OCI-LY7 (cell line): ENCODE measurements around the gene HTR7. TPM values are rescaled to one million over a fixed set of nuclear protein-coding genes. Genes with fewer than 3 reads are reported as not detected.

Source experiments
- BruUV-seq: library from RNA; stranded (reverse); fragments of 400-500 nt; replicated peaks from 2 replicates; lab custom pipeline; 2021; lab: Mats Ljungman, UMichigan
- CTCF ChIA-PET: fragments of 300-600 bp; sonication (Branson Sonifier 250); formaldehyde crosslinking; loops from one replicate; lab custom pipeline; 2022; ENCODE audit warnings: antibody characterized with exemption; ENCODE audit not compliant: unreplicated experiment; lab: Charles Lee
- POLR2A ChIA-PET: fragments of 300-600 bp; sonication (Branson Sonifier 250); formaldehyde crosslinking; loops from one replicate; lab custom pipeline; 2022; ENCODE audit warnings: antibody characterized with exemption; lab: Charles Lee
- DNase-seq: peaks from one replicate; pipeline ENCODE4 v3.0.0-alpha.2; 2015; ENCODE audit warnings: low spot score
- H2AFZ ChIP-seq: fragments of 200-600 bp; sonication (generic), shearing (Covaris generic); 2 replicates; pipeline ENCODE4 v1.6.1; 2014; ENCODE audit warnings: mild to moderate bottlenecking, antibody characterized with exemption, low read length, moderate library complexity
- H3K27ac ChIP-seq: fragments of 200-600 bp; sonication (generic); 2 replicates; pipeline ENCODE4 v1.5.1; 2014; ENCODE audit warnings: mixed run types, low read depth, mild to moderate bottlenecking, moderate library complexity, low read length, inconsistent platforms; ENCODE audit not compliant: poor library complexity, severe bottlenecking
- H3K36me3 ChIP-seq: fragments of 200-600 bp; sonication (generic); 2 replicates; pipeline ENCODE4 v1.6.1; 2014; ENCODE audit warnings: mild to moderate bottlenecking, antibody characterized with exemption, low read length, moderate library complexity, mixed read lengths; ENCODE audit not compliant: insufficient read depth
- H3K4me1 ChIP-seq: fragments of 200-600 bp; sonication (generic); 2 replicates; pipeline ENCODE4 v1.5.1; 2014; ENCODE audit warnings: mild to moderate bottlenecking, low read length; ENCODE audit not compliant: insufficient read depth, poor library complexity, severe bottlenecking
- H3K4me2 ChIP-seq: fragments of 200-600 bp; sonication (generic); 2 replicates; pipeline ENCODE4 v1.6.1; 2014; ENCODE audit warnings: mild to moderate bottlenecking, low read length
- H3K4me3 ChIP-seq: fragments of 200-600 bp; sonication (generic); 2 replicates; pipeline ENCODE4 v1.5.1; 2014; ENCODE audit warnings: mild to moderate bottlenecking, low read depth, low read length; ENCODE audit not compliant: poor library complexity, severe bottlenecking
- H3K79me2 ChIP-seq: fragments of 200-600 bp; sonication (generic); 2 replicates; pipeline ENCODE4 v1.6.1; 2016; ENCODE audit warnings: low read depth, mild to moderate bottlenecking, low read length, moderate library complexity, mixed read lengths; ENCODE audit not compliant: insufficient read depth
- H3K9me2 ChIP-seq: fragments of 200-600 bp; sonication (generic); 2 replicates; pipeline ENCODE4 v1.6.1; 2016; ENCODE audit warnings: mild to moderate bottlenecking, low read length, mixed read lengths; ENCODE audit not compliant: insufficient read depth
- H3K9me3 ChIP-seq: fragments of 200-600 bp; sonication (generic); 2 replicates; pipeline ENCODE4 v1.6.1; 2014; ENCODE audit warnings: mild to moderate bottlenecking, mixed run types, low read length, mixed read lengths
- H4K20me1 ChIP-seq: fragments of 200-600 bp; sonication (generic); 2 replicates; pipeline ENCODE4 v1.6.1; 2014; ENCODE audit warnings: mild to moderate bottlenecking, antibody characterized with exemption, low read length, moderate library complexity, mixed read lengths; ENCODE audit not compliant: insufficient read depth
- EZH2phosphoT487 ChIP-seq: fragments of 200-600 bp; sonication (generic); IDR thresholded peaks from 2 replicates; pipeline ENCODE4 v1.6.1; 2018; ENCODE audit warnings: low read depth, borderline replicate concordance, mild to moderate bottlenecking, mixed run types, antibody characterized with exemption, low read length, moderate library complexity, mixed read lengths
- intact Hi-C: fragments of 100-400 bp; cut with micrococcal nuclease; formaldehyde crosslinking; loops from one replicate; pipeline ENCODE4 v1.10.0; 2022; ENCODE audit not compliant: unreplicated experiment
- total RNA-seq, 2 experiments: library from RNA; depleted of rRNA in 1 of 2; stranded (reverse); fragments of >200 nt in 1 of 2; shearing (Covaris generic) in 1 of 2; gene quantifications; 2 replicates each; pipeline ENCODE4 v1.2.3, GENCODE V29; 2014 to 2022
- TF ChIP-seq, protein P1 (sequence below): fragments of 200-600 bp; sonication (generic); conservative IDR thresholded peaks from 2 replicates; pipeline ENCODE4 v1.5.1; 2014; ENCODE audit warnings: mild to moderate bottlenecking, antibody characterized with exemption, low read length, moderate library complexity, mixed read lengths

HTR7 gene
- total RNA-seq, 2 experiments from 2014 or later: 0.10 TPM; not detected in 1

DNA sequence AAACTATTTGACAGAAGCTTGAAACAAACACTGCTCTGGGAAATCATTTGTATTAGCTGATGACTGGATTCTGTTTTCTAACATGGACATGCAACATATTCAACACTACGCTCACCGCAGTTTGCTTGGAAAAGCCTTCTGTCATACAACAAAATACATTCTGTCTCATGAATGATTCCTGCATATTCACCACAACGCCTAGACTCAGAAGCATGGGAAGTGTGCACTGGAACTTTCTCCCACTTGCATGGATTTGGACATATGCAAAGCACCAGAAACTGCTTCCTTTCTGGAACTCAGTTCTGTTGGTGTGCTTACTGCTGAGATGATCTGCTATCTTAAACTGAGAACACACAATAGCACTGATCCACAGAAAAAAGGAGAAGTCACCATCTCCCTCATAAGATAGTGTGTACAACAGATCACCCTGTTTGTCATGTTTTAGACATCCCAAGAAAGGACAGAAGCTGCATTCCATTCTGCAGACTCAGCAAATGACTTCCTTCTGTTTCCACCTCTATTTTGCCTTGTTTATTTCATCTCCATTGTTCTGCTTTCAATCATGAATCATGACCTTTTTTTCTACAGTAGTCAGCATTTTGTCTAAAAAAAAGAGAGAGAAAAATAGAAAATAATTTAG lies 115.8 kb downstream of the HTR7 start:
- Histone ChIP-seq H3K79me2 (no peaks in the 10 kb centered on the region), H2AFZ (no peak overlapping the region), H3K9me2 (no peaks in the 10 kb centered on the region), H4K20me1 (no peaks in the 10 kb centered on the region), H3K4me2 (no peak overlapping the region), H3K4me1 (no peaks in the 10 kb centered on the region), H3K9me3 (no peaks in the 10 kb centered on the region), H3K4me3 (no peak overlapping the region), H3K36me3 (no peaks in the 10 kb centered on the region), H3K27ac (no peak overlapping the region)
- intact Hi-C loops: no loop called here
- CTCF ChIA-PET: no interaction called here
- no TSS peak for BruUV-seq
- POLR2A ChIA-PET: no interaction called here
- no peak for DNase-seq
- TF ChIP-seq, protein P1, sequence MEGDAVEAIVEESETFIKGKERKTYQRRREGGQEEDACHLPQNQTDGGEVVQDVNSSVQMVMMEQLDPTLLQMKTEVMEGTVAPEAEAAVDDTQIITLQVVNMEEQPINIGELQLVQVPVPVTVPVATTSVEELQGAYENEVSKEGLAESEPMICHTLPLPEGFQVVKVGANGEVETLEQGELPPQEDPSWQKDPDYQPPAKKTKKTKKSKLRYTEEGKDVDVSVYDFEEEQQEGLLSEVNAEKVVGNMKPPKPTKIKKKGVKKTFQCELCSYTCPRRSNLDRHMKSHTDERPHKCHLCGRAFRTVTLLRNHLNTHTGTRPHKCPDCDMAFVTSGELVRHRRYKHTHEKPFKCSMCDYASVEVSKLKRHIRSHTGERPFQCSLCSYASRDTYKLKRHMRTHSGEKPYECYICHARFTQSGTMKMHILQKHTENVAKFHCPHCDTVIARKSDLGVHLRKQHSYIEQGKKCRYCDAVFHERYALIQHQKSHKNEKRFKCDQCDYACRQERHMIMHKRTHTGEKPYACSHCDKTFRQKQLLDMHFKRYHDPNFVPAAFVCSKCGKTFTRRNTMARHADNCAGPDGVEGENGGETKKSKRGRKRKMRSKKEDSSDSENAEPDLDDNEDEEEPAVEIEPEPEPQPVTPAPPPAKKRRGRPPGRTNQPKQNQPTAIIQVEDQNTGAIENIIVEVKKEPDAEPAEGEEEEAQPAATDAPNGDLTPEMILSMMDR: no peak
- no peak for TF ChIP-seq EZH2phosphoT487

DNA sequence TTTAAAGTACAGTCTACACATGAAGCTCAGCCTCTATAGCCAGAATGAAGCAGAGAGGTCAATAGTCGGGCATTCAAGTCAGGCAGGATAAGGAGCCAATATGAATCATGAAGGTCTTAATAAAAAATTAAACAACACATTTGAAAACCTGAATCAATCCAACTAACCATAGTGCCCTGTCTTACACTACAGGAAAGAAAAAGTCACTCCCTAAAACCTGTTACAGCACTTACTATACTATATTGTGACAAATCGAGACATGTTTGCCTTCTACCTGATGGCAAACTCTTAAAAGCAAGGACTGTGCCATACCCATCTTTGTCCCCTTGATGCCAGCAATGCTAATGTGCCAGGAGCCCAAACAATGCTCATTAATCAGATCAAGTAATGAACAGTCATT lies 117.6 kb downstream of the HTR7 start:
- Histone ChIP-seq H4K20me1 (no peaks in the 10 kb centered on the region), H2AFZ (no peak overlapping the region), H3K4me3 (no peak overlapping the region), H3K36me3 (no peaks in the 10 kb centered on the region), H3K4me1 (no peaks in the 10 kb centered on the region), H3K9me3 (no peaks in the 10 kb centered on the region), H3K27ac (no peak overlapping the region), H3K4me2 (no peak overlapping the region), H3K9me2 (no peaks in the 10 kb centered on the region), H3K79me2 (no peaks in the 10 kb centered on the region)
- no peak for TF ChIP-seq EZH2phosphoT487
- TF ChIP-seq, protein P1: no peak
- BruUV-seq: no TSS peak
- intact Hi-C loops: no loop called here
- ChIA-PET POLR2A (interaction anchor here (0.6 kb wide), 1 partner anchor 1873 kb away, joined by 3 read pairs; no protein-coding TSS in a partner anchor), CTCF (no interaction called here)
- DNase-seq: no peak

DNA sequence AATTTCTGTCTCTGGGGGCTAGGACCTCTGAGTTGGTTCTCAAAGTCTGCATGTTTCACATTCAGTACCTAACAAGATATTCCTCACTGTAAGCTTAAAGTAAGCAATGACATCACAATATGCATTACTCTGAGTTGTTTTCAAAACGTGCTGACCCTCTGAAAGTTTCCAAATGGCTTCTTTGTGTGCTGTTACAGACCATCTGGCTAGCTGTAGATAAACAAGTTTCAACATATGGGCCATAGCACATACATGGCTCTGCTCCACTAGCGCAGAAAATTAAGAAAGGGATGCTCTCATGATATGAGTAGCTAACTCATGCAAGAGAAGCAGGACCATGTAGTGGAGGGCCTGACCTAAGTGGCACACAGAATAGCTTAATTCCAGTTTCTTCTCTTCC lies 119.0 kb downstream of the HTR7 start:
- no peaks in the 10 kb centered on the region for H3K4me1 ChIP-seq
- H3K4me2 ChIP-seq: no peak overlapping the region
- H3K9me2 ChIP-seq: no peaks in the 10 kb centered on the region
- POLR2A ChIA-PET: interaction anchor here (1.2 kb wide), 1 partner anchor 57 kb away, joined by 3 read pairs; no protein-coding TSS in a partner anchor
- DNase-seq: no peak
- no peaks in the 10 kb centered on the region for H3K36me3 ChIP-seq
- H3K27ac ChIP-seq: no peak overlapping the region
- no peak overlapping the region for H2AFZ ChIP-seq
- CTCF ChIA-PET: no interaction called here
- intact Hi-C loops: no loop called here
- H3K79me2 ChIP-seq: no peaks in the 10 kb centered on the region
- no peaks in the 10 kb centered on the region for H4K20me1 ChIP-seq
- BruUV-seq: no TSS peak
- no peak overlapping the region for H3K4me3 ChIP-seq
- H3K9me3 ChIP-seq: no peaks in the 10 kb centered on the region
- no peak for TF ChIP-seq EZH2phosphoT487
- TF ChIP-seq, protein P1: no peak
